ENCODE results near the gene CAPN11. TPM values are rescaled to one million over a fixed set of nuclear protein-coding genes. Genes with fewer than 3 reads are reported as not detected.

The CAPN11 gene
- total and polyA plus RNA-seq, 9 of the 15 experiments (the other 6 are each of a cell fraction or from before 2014, with no cell fraction given) = 0.03 to 0.61 (median 0.17) TPM; not detected in 1

- TF ChIP-seq, protein P1, sequence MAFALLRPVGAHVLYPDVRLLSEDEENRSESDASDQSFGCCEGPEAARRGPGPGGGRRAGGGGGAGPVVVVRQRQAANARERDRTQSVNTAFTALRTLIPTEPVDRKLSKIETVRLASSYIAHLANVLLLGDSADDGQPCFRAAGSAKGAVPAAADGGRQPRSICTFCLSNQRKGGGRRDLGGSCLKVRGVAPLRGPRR (CRISPR knock-in tag; IDR thresholded peaks at IDR 0.05) = no peak
- 0 out of 2 replicates have a peak, but pooled peaks have one; percentile 41 for TF ChIP-seq ETV5 (CRISPR knock-in tag; IDR thresholded peaks at IDR 0.05; ENCODE audit: low read depth)
- TF ChIP-seq, protein P2, sequence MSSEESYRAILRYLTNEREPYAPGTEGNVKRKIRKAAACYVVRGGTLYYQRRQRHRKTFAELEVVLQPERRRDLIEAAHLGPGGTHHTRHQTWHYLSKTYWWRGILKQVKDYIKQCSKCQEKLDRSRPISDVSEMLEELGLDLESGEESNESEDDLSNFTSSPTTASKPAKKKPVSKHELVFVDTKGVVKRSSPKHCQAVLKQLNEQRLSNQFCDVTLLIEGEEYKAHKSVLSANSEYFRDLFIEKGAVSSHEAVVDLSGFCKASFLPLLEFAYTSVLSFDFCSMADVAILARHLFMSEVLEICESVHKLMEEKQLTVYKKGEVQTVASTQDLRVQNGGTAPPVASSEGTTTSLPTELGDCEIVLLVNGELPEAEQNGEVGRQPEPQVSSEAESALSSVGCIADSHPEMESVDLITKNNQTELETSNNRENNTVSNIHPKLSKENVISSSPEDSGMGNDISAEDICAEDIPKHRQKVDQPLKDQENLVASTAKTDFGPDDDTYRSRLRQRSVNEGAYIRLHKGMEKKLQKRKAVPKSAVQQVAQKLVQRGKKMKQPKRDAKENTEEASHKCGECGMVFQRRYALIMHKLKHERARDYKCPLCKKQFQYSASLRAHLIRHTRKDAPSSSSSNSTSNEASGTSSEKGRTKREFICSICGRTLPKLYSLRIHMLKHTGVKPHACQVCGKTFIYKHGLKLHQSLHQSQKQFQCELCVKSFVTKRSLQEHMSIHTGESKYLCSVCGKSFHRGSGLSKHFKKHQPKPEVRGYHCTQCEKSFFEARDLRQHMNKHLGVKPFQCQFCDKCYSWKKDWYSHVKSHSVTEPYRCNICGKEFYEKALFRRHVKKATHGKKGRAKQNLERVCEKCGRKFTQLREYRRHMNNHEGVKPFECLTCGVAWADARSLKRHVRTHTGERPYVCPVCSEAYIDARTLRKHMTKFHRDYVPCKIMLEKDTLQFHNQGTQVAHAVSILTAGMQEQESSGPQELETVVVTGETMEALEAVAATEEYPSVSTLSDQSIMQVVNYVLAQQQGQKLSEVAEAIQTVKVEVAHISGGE (CRISPR knock-in tag; IDR thresholded peaks at IDR 0.05) = no peak
- TF ChIP-seq TOE1 (IDR thresholded peaks at IDR 0.05; ENCODE audit: borderline replicate concordance) = 0 out of 2 replicates have a peak, but pooled peaks have one; percentile 29
- no peak for TF ChIP-seq TOE1 (CRISPR knock-in tag; IDR thresholded peaks at IDR 0.05; ENCODE audit: borderline replicate concordance, low read depth)
- TF ChIP-seq, protein P3, sequence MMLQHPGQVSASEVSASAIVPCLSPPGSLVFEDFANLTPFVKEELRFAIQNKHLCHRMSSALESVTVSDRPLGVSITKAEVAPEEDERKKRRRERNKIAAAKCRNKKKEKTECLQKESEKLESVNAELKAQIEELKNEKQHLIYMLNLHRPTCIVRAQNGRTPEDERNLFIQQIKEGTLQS (IDR thresholded peaks at IDR 0.05) = peak; percentile 88
- TF ChIP-seq, protein P3 (CRISPR knock-in tag; conservative IDR thresholded peaks at IDR 0.05) = 0 out of 2 replicates have a peak, but pooled peaks have one; percentile 56
- TF ChIP-seq, protein P4, sequence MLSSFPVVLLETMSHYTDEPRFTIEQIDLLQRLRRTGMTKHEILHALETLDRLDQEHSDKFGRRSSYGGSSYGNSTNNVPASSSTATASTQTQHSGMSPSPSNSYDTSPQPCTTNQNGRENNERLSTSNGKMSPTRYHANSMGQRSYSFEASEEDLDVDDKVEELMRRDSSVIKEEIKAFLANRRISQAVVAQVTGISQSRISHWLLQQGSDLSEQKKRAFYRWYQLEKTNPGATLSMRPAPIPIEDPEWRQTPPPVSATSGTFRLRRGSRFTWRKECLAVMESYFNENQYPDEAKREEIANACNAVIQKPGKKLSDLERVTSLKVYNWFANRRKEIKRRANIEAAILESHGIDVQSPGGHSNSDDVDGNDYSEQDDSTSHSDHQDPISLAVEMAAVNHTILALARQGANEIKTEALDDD (IDR thresholded peaks at IDR 0.05) = peak; percentile 80
- peak; percentile 53; the same call in 1 of the 2 replicates for TF ChIP-seq NFE2 (IDR thresholded peaks at IDR 0.05; ENCODE audit: low read depth)
- TF ChIP-seq TRIM24 (IDR thresholded peaks at IDR 0.05) = peak; percentile 30 to 33; a peak in 2 of 4 replicates
- no peak for TF ChIP-seq FOXJ2 (tag; IDR thresholded peaks at IDR 0.05)
- TF ChIP-seq NR2F6 (CRISPR knock-in tag; IDR thresholded peaks at IDR 0.05) = no peak
- TF ChIP-seq ATF7 (IDR thresholded peaks at IDR 0.05) = peak; percentile 45; the same call in 1 of the 2 replicates
- TF ChIP-seq KDM1A (IDR thresholded peaks at IDR 0.05) = peak in 1 of 2 experiments; percentile 11; a peak in 1 of 4 replicates
- no peak for TF ChIP-seq ZNF134 (CRISPR knock-in tag; conservative IDR thresholded peaks at IDR 0.05)
- peak; percentile 51; the same call in 1 of the 2 replicates for TF ChIP-seq CBFA2T3 (IDR thresholded peaks at IDR 0.05)
- peak; percentile 76 for TF ChIP-seq CTBP1 (IDR thresholded peaks at IDR 0.05; ENCODE audit: borderline replicate concordance)
- TF ChIP-seq ELF1 (tag; IDR thresholded peaks at IDR 0.05) = 0 out of 2 replicates have a peak, but pooled peaks have one; percentile 23
- TF ChIP-seq GABPB2 (CRISPR knock-in tag; conservative IDR thresholded peaks at IDR 0.05) = no peak
- peak in 1 of 2 experiments; percentile 68; a peak in 2 of 4 replicates for TF ChIP-seq HDAC1 (IDR thresholded peaks at IDR 0.05)
- TF ChIP-seq ZSCAN32 (CRISPR knock-in tag; IDR thresholded peaks at IDR 0.05) = no peak
- TF ChIP-seq ATF1 (CRISPR knock-in tag; IDR thresholded peaks at IDR 0.05) = no peak
- 0 out of 2 replicates have a peak, but pooled peaks have one; percentile 20 for TF ChIP-seq ATF1 (tag; IDR thresholded peaks at IDR 0.05)
- no peak for TF ChIP-seq POLR2A (conservative IDR thresholded peaks at IDR 0.05)
- no peak for TF ChIP-seq ZNF699 (CRISPR knock-in tag; IDR thresholded peaks at IDR 0.05; ENCODE audit: insufficient replicate concordance)
- TF ChIP-seq, protein P5, sequence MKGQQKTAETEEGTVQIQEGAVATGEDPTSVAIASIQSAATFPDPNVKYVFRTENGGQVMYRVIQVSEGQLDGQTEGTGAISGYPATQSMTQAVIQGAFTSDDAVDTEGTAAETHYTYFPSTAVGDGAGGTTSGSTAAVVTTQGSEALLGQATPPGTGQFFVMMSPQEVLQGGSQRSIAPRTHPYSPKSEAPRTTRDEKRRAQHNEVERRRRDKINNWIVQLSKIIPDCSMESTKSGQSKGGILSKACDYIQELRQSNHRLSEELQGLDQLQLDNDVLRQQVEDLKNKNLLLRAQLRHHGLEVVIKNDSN (CRISPR knock-in tag; IDR thresholded peaks at IDR 0.05) = no peak
These were observed 45.3 kb downstream of the CAPN11 start (continued) for GRCh38 chr6:44203955-44204354.

Measured in K562 (cell line).